ENCODE measurements around the gene TCOF1.
A peak's percentile ranks its signal among the peaks of the same experiment; 100 is the strongest.

TCOF1 gene

DNA sequence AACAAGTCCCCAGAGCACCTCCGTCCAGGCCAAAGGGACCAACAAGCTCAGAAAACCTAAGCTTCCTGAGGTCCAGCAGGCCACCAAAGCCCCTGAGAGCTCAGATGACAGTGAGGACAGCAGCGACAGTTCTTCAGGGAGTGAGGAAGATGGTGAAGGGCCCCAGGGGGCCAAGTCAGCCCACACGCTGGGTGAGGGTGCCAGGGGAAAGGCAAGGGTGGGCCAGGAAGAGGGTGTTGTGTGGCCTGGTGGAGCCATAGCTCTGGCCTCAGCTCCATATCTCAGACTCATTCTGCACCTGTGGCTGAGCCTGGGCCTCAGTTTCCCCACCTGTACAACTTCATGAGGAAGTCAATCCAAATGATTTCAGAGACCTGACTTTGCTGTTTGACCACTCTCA lies 34.5 kb downstream of the TCOF1 start:
- no peak for DNase-seq

GRCh38 chr5:150392680-150393079 lies 35.2 kb downstream of the TCOF1 start:
- no peak for DNase-seq

- no peak for DNase-seq
Observed at GRCh38 chr5:150393096-150393645, 35.7 kb downstream of the TCOF1 start.

DNA sequence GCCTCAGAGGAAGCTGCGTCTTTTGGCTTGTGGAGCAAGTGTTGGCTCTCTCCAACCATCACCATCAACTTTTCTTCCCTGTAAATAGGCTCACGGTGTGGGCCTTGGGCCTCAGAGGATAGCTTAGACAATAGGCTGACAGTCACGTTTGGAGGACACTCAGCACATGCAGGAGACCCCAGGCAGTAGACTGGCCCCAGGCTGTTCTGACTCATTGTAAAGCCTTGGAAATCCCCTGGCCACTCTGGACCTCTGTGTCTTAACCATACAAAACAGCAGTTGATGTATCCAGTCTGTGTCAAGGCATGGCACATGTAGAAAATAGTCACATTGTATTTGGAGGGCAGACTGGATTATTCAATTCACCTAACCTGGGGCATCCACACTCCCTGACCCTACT lies 36.6 kb downstream of the TCOF1 start:
- DNase-seq: no peak

GRCh38 chr5:150394912-150395687 lies 37.6 kb downstream of the TCOF1 start:
- peak; percentile 16 for DNase-seq

DNA sequence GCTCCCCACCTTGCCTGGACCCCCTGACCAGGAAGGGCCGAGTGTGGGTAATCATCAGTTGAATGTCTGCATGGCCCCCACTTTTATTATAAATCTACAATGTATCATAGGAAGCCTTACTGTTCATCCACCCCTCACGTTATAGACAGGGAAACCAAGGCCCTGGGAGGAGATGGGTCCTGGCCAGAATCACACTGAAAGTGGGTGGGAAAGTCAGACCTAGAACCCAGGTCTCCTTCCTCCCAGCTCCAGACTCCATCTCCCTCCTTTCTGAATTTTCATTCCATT lies 38.1 kb downstream of the TCOF1 start:
- DNase-seq: no peak

- no peak for DNase-seq
Observed at GRCh38 chr5:150396267-150396666, 38.8 kb downstream of the TCOF1 start.

DNA sequence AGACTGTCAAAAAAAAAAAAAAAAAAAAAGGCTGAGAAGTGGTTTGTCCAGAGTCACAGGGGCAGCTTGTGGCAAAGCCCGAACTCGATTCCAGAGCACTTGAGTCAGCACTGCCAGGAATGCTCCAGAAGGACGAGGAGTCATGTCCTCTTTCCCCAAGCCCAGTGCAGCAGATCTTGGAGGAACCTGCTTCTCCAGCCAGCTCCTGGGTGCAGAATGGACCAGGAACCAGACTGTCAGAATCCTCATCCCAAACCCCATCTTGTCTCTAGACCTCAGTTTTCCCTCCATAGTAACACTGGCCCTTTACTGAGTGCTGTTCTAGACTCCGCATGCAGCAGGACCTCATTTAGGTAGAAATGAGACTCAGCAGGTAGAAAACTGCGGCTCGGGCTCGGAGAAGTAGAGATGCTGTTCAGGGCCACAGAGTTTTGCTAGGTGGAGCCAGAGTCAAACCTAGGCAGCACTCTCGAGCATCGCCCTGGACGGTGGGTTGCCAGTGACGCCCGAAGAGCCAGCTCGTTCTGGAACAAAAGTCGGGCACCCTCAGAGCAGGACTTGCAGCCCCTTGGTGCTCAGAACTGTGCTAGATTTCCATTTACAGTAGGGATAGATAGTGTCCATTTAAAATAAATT lies 39.8 kb downstream of the TCOF1 start:
- DNase-seq: no peak

DNA sequence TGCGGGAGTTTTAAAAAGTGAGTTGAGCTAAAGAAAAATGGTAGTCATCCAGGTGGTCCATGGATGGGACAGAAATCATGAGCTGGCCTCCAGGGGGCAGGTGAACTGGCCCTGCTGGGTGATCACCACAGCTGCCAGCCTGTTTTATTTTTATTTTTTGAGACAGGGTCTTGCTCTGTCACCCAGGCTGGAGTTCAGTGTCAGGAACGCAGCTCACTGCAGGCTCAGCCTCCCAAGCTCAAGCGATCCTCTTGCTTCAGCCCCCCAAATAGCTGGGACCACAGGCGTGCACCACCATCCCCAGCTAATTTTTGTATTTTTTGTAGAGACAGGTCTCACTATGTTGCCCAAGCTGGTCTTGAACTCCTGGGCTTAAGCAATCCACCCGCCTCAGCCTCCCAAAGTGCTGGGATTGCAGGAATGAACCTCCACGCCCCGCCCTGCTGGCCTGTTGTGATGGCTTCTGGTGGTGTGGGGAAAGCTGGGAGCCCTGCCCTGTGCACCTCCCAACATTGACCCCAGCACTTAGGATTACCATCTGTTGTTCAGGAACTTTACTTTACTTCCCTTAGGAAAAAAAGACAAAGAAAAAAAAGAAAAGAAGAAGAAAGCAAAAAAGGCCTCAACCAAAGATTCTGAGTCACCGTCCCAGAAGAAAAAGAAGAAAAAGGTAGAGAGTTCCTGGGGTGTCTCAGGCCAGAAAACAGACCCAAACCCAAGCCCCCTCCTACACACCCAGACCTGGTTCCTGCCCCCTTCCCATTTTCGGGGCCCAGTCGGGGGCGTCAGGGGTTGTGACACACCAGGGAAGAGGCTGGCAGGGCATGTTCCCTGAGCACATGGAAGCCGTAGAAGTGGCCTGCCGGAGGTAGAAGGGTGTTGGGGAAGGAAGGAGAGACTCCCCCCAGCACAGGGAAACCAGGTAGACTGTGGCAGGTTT lies 40.6 kb downstream of the TCOF1 start:
- DNase-seq: no peak

DNA sequence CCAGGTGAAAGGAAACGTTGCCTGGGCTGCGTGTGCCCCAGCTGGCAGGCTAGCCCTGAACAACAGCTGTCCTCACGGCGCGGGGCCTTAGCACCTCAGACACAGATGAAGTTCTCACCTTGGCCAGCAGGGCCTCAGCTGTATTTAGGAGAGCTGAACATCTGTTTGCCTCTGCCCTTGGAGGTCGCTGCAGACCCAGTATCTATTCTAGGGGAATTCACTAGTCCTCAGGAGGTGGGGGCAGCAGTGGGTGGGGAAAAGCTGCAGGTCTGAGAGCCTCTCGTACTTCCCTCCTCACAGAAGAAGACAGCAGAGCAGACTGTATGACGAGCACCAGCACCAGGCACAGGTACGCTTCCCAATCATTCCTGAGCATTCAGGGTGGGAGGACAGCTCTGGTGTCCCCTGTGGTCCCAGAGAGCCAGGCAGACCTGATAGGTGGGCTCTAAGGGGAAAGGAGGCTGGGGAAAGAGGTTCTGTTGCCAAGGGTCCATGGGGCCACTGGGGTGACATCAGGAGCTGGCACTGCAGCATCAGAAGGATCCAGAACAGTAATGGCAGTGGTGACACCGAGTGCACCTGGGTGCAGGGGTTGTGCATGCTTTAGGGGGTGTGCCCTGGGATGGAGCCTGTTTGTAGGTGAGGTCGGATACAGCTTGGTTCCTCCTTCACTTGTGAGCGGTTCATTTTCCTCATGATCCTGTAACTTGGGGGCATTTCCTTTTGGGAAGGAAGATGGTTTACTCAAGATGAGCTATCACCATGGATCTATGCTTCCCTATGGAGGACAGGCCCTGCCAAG lies 41.4 kb downstream of the TCOF1 start:
- DNase-seq: no peak

- DNase-seq: no peak
Observed at GRCh38 chr5:150399524-150400211, 42.2 kb downstream of the TCOF1 start.

DNA sequence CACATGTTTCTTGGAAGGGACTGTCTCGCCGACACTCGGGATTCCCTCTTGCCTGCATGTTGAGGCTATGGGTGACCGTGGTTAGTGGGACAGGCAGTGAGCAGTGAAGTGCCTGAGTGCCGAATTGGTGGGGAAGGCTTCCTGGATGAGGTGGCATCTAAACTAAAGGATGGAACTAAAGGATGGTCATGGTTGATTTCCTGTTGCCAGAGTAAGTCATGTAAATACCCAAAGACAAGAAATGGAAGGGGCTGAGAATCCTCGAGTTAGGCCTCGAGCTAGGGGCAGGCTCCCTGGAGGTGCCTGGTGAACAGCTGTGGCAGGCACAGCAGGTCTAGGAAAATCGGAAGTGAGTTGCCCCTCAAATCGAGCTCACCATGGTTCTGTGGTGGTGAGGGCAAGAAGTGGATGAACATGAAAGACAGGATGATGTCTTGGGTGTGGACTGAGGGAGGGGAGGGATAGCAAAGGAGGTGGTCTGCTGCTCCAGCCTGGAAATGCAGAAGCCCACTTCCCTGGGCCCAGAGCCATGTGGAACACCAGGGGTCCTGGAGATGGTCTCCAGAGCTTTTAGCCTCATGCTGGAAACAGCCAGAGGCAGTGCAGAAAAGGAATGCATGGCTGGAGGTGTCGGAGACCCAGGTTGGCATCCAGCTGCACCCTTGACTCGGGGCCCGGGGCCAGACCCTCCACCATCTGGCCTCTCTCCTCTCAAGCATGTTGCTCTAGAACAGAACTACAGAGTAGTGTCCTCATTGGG lies 43.0 kb downstream of the TCOF1 start:
- no peak for DNase-seq

- DNase-seq: no peak
Observed at GRCh38 chr5:150401076-150401375, 43.5 kb downstream of the TCOF1 start.

DNA sequence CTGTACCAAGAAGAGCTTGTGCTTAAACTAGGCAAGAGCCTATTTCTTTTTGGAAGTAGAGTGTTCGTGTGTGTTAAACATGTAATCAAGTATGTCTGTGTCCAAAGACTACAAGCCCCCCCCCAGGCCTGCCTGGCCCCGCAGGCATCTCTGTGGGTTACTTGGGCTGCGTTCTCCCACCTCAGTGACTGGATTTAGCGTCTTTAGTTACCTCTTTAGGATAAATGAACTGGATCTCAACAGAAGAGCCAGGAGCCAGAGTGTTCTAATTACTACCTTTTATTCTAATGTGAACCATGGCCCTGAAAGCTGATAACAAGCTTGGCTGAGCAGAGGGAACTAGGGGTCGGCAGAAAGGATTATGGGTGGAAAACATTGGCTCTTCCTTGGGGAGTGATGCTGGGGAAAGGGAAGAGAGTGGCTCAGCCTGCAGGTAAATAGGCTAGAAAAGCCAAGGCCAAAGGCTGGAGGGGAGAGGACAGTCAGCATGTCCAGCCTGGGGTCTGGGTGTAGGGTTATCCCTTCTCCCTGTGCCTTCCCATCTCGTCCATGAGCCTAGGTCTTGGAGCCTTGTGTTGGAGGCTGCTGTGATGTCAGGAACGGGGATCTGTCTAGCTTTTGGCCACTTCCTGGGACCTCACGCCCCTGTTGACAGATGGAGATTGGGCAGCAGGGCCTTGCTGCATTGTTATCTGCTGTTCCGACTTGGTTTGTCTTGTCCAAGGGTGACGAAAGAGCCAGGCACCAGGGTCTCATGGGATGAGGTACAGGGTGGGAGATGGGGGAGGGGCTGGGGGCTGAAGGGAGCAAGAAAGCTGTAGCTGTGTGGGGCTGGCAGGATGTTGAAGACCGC lies 44.1 kb downstream of the TCOF1 start:
- DNase-seq: no peak

GRCh38 chr5:150402229-150402773 lies 44.8 kb downstream of the TCOF1 start:
- DNase-seq: no peak

DNA sequence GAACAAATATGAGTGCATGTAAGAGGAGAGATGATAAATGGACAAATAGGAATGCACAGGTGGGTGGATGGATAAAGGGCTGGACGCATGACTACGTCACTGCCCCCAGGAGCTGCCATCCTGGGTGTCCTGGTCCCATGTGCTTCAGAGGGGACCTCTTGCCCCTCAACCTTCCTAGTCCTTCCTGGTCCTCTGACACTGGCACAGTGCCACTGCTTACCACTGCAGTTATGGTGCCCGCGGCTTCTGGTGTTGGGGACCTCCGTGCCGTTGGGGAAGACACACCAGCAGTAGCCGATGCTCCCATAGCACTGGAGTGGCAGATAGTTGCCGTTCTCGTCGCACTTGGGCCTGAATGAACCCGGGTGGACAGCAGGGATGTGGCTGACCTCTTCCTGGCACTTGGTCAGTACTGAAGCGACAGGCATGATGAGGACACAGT lies 45.4 kb downstream of the TCOF1 start:
- DNase-seq: no peak

- DNase-seq: no peak
Observed at GRCh38 chr5:150404121-150404520, 46.6 kb downstream of the TCOF1 start.

- DNase-seq: no peak
Observed at GRCh38 chr5:150404535-150404934, 47.0 kb downstream of the TCOF1 start.

GRCh38 chr5:150404941-150405816 lies 47.7 kb downstream of the TCOF1 start:
- DNase-seq: no peak
